ENCODE measurements around the gene PDK3. TPM values are rescaled to one million over a fixed set of nuclear protein-coding genes. Genes with fewer than 3 reads are reported as not detected.

The PDK3 gene
- 10 to 100 TPM; 25.9 to 30.8 (median 29.6) TPM for polyA plus RNA-seq (ENCODE audit: low read depth in 6 of 6)

- no peaks in the 10 kb centered on the region for H3K36me3 Mint-ChIP-seq
These were observed at the start of gene PDK3 for GRCh38 chrX:24464836-24465531. TSS of gene PDK3 (plus strand) at chrX:24465286. CDS start at chrX:24465456, 170 bp downstream.

GRCh38 chrX:24415921-24416320, 49.2 kb upstream of the PDK3 start:
- H3K27ac Mint-ChIP-seq: no peak overlapping the region
- H3K9me3 Mint-ChIP-seq: peaks cover 0 to 12% (median 5%) of the 10 kb centered on the region in 7 donors
- H3K27me3 Mint-ChIP-seq: peaks cover 0 to 38% (median 3%) of the 10 kb centered on the region in 3 donors
- ATAC-seq (ENCODE audit: low read depth in 2 of 2): no peak
- DNase-seq: no peak
- no peaks in the 10 kb centered on the region for H3K36me3 Mint-ChIP-seq
- peaks cover 0 to 3% (median 0%) of the 10 kb centered on the region in 3 donors for H3K4me1 Mint-ChIP-seq
- no peak overlapping the region for H3K4me3 Mint-ChIP-seq

More at GRCh38 chrX:24464836-24465531, at the start of gene PDK3:
- Mint-ChIP-seq H3K27ac (peak within 1 kb of the TSS; percentile 65 to 95 (median 92)), H3K4me1 (peaks cover 11 to 30% (median 19%) of the 10 kb centered on the region in 3 donors), H3K4me3 (peak within 1 kb of the TSS; percentile 66 to 95 (median 88)), H3K9me3 (peaks cover 0 to 3% (median 0%) of the 10 kb centered on the region in 7 donors), H3K27me3 (no peaks in the 10 kb centered on the region)
- ATAC-seq (ENCODE audit: low read depth in 2 of 2) (peak; percentile 88 to 90), DNase-seq (peak; percentile 89)

- Mint-ChIP-seq H3K27ac (no peak overlapping the region), H3K36me3 (peaks cover 0 to 6% of the 10 kb centered on the region in 2 donors), H3K27me3 (no peaks in the 10 kb centered on the region), H3K4me1 (peaks cover 0 to 7% (median 0%) of the 10 kb centered on the region in 3 donors), H3K4me3 (no peak overlapping the region), H3K9me3 (peaks cover 0 to 11% (median 8%) of the 10 kb centered on the region in 7 donors)
- DNase-seq (no peak), ATAC-seq (ENCODE audit: low read depth in 2 of 2) (no peak)
These were observed 41.1 kb upstream of the PDK3 start for GRCh38 chrX:24423960-24424359.

GRCh38 chrX:24424948-24425347, 40.1 kb upstream of the PDK3 start:
- Mint-ChIP-seq H3K36me3 (peaks cover 0 to 6% of the 10 kb centered on the region in 2 donors), H3K27me3 (no peaks in the 10 kb centered on the region), H3K4me1 (peaks cover 0 to 7% (median 0%) of the 10 kb centered on the region in 3 donors), H3K27ac (no peak overlapping the region), H3K9me3 (peaks cover 0 to 9% (median 5%) of the 10 kb centered on the region in 7 donors), H3K4me3 (no peak overlapping the region)
- DNase-seq (no peak), ATAC-seq (ENCODE audit: low read depth in 2 of 2) (no peak)

- H3K27ac Mint-ChIP-seq: no peak overlapping the region
- H3K36me3 Mint-ChIP-seq: peaks cover 0 to 6% of the 10 kb centered on the region in 2 donors
- ATAC-seq (ENCODE audit: low read depth in 2 of 2): no peak
- H3K9me3 Mint-ChIP-seq: peaks cover 0 to 9% (median 5%) of the 10 kb centered on the region in 7 donors
- no peaks in the 10 kb centered on the region for H3K27me3 Mint-ChIP-seq
- H3K4me3 Mint-ChIP-seq: no peak overlapping the region
- DNase-seq: no peak
- H3K4me1 Mint-ChIP-seq: peaks cover 0 to 7% (median 0%) of the 10 kb centered on the region in 3 donors
These were observed 39.3 kb upstream of the PDK3 start for GRCh38 chrX:24425806-24426205.

GRCh38 chrX:24426340-24426913, 38.7 kb upstream of the PDK3 start:
- DNase-seq (peak; percentile 2), ATAC-seq (ENCODE audit: low read depth in 2 of 2) (peak in 1 of 2 donors; percentile 48)
- peaks cover 0 to under 1% (median 0%) of the 10 kb centered on the region in 3 donors for H3K27me3 Mint-ChIP-seq
- peaks cover 0 to 6% of the 10 kb centered on the region in 2 donors for H3K36me3 Mint-ChIP-seq
- peaks cover 0 to 7% (median 0%) of the 10 kb centered on the region in 3 donors for H3K4me1 Mint-ChIP-seq
- H3K4me3 Mint-ChIP-seq: peak overlapping the region in 6 of 8 donors; percentile 1 to 61 (median 34)
- no peak overlapping the region for H3K27ac Mint-ChIP-seq
- peaks cover 0 to 7% (median 4%) of the 10 kb centered on the region in 7 donors for H3K9me3 Mint-ChIP-seq

GRCh38 chrX:24426921-24427746, 38.0 kb upstream of the PDK3 start:
- Mint-ChIP-seq H3K27ac (no peak overlapping the region), H3K36me3 (peaks cover 0 to 6% of the 10 kb centered on the region in 2 donors), H3K27me3 (peaks cover 0 to 7% (median 4%) of the 10 kb centered on the region in 3 donors), H3K4me3 (no peak overlapping the region), H3K4me1 (peaks cover 0 to 7% (median 0%) of the 10 kb centered on the region in 3 donors), H3K9me3 (peaks cover 0 to 7% (median 4%) of the 10 kb centered on the region in 7 donors)
- DNase-seq (no peak), ATAC-seq (ENCODE audit: low read depth in 2 of 2) (no peak)

GRCh38 chrX:24427747-24428019, 37.4 kb upstream of the PDK3 start:
- peaks cover 0 to 12% (median 4%) of the 10 kb centered on the region in 3 donors for H3K27me3 Mint-ChIP-seq
- peaks cover 0 to 7% (median 0%) of the 10 kb centered on the region in 3 donors for H3K4me1 Mint-ChIP-seq
- peaks cover 0 to 7% (median 4%) of the 10 kb centered on the region in 7 donors for H3K9me3 Mint-ChIP-seq
- no peak overlapping the region for H3K4me3 Mint-ChIP-seq
- peaks cover 0 to 6% of the 10 kb centered on the region in 2 donors for H3K36me3 Mint-ChIP-seq
- DNase-seq: no peak
- ATAC-seq (ENCODE audit: low read depth in 2 of 2): no peak
- no peak overlapping the region for H3K27ac Mint-ChIP-seq

GRCh38 chrX:24428516-24428915, 36.6 kb upstream of the PDK3 start:
- Mint-ChIP-seq H3K4me3 (no peak overlapping the region), H3K27ac (no peak overlapping the region)

GRCh38 chrX:24435060-24435459, 30.0 kb upstream of the PDK3 start:
- Mint-ChIP-seq H3K36me3 (no peaks in the 10 kb centered on the region), H3K27me3 (peaks cover 4 to 23% (median 6%) of the 10 kb centered on the region in 3 donors), H3K4me1 (no peaks in the 10 kb centered on the region), H3K27ac (no peak overlapping the region), H3K9me3 (peaks cover 0 to 6% (median 4%) of the 10 kb centered on the region in 7 donors), H3K4me3 (no peak overlapping the region)
- DNase-seq: no peak
- no peak for ATAC-seq (ENCODE audit: low read depth in 2 of 2)

More at GRCh38 chrX:24428516-24428915, 36.6 kb upstream of the PDK3 start:
- DNase-seq (no peak), ATAC-seq (ENCODE audit: low read depth in 2 of 2) (no peak)
- H3K36me3 Mint-ChIP-seq: peaks cover 0 to 6% of the 10 kb centered on the region in 2 donors
- H3K4me1 Mint-ChIP-seq: peaks cover 0 to 7% (median 0%) of the 10 kb centered on the region in 3 donors
- H3K27me3 Mint-ChIP-seq: peaks cover 3 to 16% (median 4%) of the 10 kb centered on the region in 3 donors
- peaks cover 0 to 9% (median 5%) of the 10 kb centered on the region in 7 donors for H3K9me3 Mint-ChIP-seq

- Mint-ChIP-seq H3K4me1 (no peaks in the 10 kb centered on the region), H3K27ac (no peak overlapping the region), H3K36me3 (no peaks in the 10 kb centered on the region), H3K4me3 (no peak overlapping the region), H3K9me3 (peaks cover 0 to 6% (median 0%) of the 10 kb centered on the region in 7 donors), H3K27me3 (peaks cover 0 to 7% (median 0%) of the 10 kb centered on the region in 3 donors)
- ATAC-seq (ENCODE audit: low read depth in 2 of 2): no peak
- DNase-seq: no peak
These were observed 21.2 kb upstream of the PDK3 start for GRCh38 chrX:24443918-24444317.

GRCh38 chrX:24444645-24445044, 20.4 kb upstream of the PDK3 start:
- Mint-ChIP-seq H3K4me1 (no peaks in the 10 kb centered on the region), H3K9me3 (peaks cover 0 to 6% (median 0%) of the 10 kb centered on the region in 7 donors), H3K27ac (peak overlapping the region in 1 of 6 donors; percentile 33), H3K27me3 (peaks cover 0 to under 1% (median 0%) of the 10 kb centered on the region in 3 donors), H3K36me3 (no peaks in the 10 kb centered on the region), H3K4me3 (no peak overlapping the region)
- DNase-seq (no peak), ATAC-seq (ENCODE audit: low read depth in 2 of 2) (no peak)

- Mint-ChIP-seq H3K27me3 (no peaks in the 10 kb centered on the region), H3K9me3 (peaks cover 3 to 7% (median 3%) of the 10 kb centered on the region in 7 donors), H3K27ac (no peak overlapping the region), H3K36me3 (peaks cover 0 to 9% of the 10 kb centered on the region in 2 donors), H3K4me1 (no peaks in the 10 kb centered on the region), H3K4me3 (no peak overlapping the region)
- DNase-seq: no peak
- ATAC-seq (ENCODE audit: low read depth in 2 of 2): no peak
These were observed 16.3 kb upstream of the PDK3 start for GRCh38 chrX:24448762-24449250.

All from naive B cell (primary cell).